PC-3 (cell line): Measurements from ENCODE around the gene WDR38. TPM values are rescaled to one million over a fixed set of nuclear protein-coding genes. Genes with fewer than 3 reads are reported as not detected.

ENCODE experiments used
- ATAC-seq: fragments of 200-7000 bp; cut with Tn5 transposase; 2 replicates; pipeline ENCODE4 v1.9.1; 2020; ENCODE audit warnings: mild to moderate bottlenecking, moderate library complexity
- BruUV-seq: library from RNA; stranded (reverse); fragments of 400-500 nt; replicated peaks from 2 replicates; lab custom pipeline; 2021; lab: Mats Ljungman, UMichigan
- CTCF ChIA-PET: fragments of 300-600 bp; sonication (Branson Sonifier 250); formaldehyde crosslinking; loops from one replicate; lab custom pipeline; 2022; ENCODE audit warnings: antibody characterized with exemption; lab: Charles Lee
- POLR2A ChIA-PET: fragments of 300-600 bp; sonication (Branson Sonifier 250); formaldehyde crosslinking; loops from one replicate; lab custom pipeline; 2022; ENCODE audit warnings: antibody characterized with exemption; ENCODE audit not compliant: unreplicated experiment; lab: Charles Lee
- DNase-seq: peaks from one replicate; pipeline ENCODE4 v3.0.0-alpha.2; 2015
- H2AFZ ChIP-seq: fragments of 300-600 bp; sonication (generic); 2 replicates; pipeline ENCODE4 v1.6.0; 2016; ENCODE audit warnings: antibody characterized with exemption, low read length
- H3F3A ChIP-seq: fragments of 300-600 bp; sonication (generic); one replicate; pipeline ENCODE4 v1.6.0; 2017; ENCODE audit warnings: antibody characterized with exemption, low read length, control low read depth, mild to moderate bottlenecking; ENCODE audit not compliant: unreplicated experiment
- H3K27ac ChIP-seq: fragments of 300-600 bp; sonication (generic); 2 replicates; pipeline ENCODE4 v1.5.1; 2016; ENCODE audit warnings: mild to moderate bottlenecking, low read length
- H3K27me3 ChIP-seq: fragments of 300-600 bp; sonication (generic); 2 replicates; pipeline ENCODE4 v1.6.1; 2016; ENCODE audit warnings: low read length, mixed read lengths
- H3K36me3 ChIP-seq: fragments of 300-600 bp; sonication (generic); 2 replicates; pipeline ENCODE4 v1.6.1; 2016; ENCODE audit warnings: low read depth, mixed run types, low read length, mixed read lengths
- H3K4me1 ChIP-seq: fragments of 300-600 bp; sonication (generic); 2 replicates; pipeline ENCODE4 v1.5.1; 2016; ENCODE audit warnings: low read length; ENCODE audit not compliant: insufficient read depth
- H3K4me2 ChIP-seq: fragments of 300-600 bp; sonication (generic); 2 replicates; pipeline ENCODE4 v1.6.0; 2016; ENCODE audit warnings: low read length
- H3K4me3 ChIP-seq: fragments of 300-600 bp; sonication (generic); 2 replicates; pipeline ENCODE4 v1.5.1; 2016; ENCODE audit warnings: mild to moderate bottlenecking, low read length, mixed read lengths
- H3K79me2 ChIP-seq: fragments of 300-600 bp; sonication (generic); 2 replicates; pipeline ENCODE4 v1.6.1; 2017; ENCODE audit warnings: low read length, mixed read lengths
- H3K9ac ChIP-seq: fragments of 300-600 bp; sonication (generic); 2 replicates; pipeline ENCODE4 v1.6.0; 2016; ENCODE audit warnings: mild to moderate bottlenecking, low read length
- H3K9me2 ChIP-seq: fragments of 300-600 bp; sonication (generic); replicated peaks from 2 replicates; pipeline ENCODE4 v1.6.1; 2016; ENCODE audit warnings: mixed run types, low read length, mixed read lengths
- H3K9me3 ChIP-seq: fragments of 300-600 bp; sonication (generic); 2 replicates; pipeline ENCODE4 v1.6.1; 2016; ENCODE audit warnings: low read length, mixed read lengths
- H4K20me1 ChIP-seq: fragments of 300-600 bp; sonication (generic); 2 replicates; pipeline ENCODE4 v1.6.1; 2016; ENCODE audit warnings: low read length, mixed read lengths
- EZH2 ChIP-seq: fragments of 300-600 bp; sonication (generic); IDR thresholded peaks from one replicate; pipeline ENCODE4 v1.6.1; 2017; ENCODE audit warnings: antibody characterized with exemption, mild to moderate bottlenecking, low read length; ENCODE audit not compliant: unreplicated experiment
- EZH2phosphoT487 ChIP-seq: fragments of 300-600 bp; sonication (generic); IDR thresholded peaks from 2 replicates; pipeline ENCODE4 v1.6.1; 2018; ENCODE audit warnings: mild to moderate bottlenecking, antibody characterized with exemption, low read length, borderline replicate concordance
- intact Hi-C: fragments of 100-400 bp; cut with micrococcal nuclease; formaldehyde crosslinking; loops from 2 replicates; pipeline ENCODE4 v1.9.0; 2023
- total RNA-seq: library from RNA; depleted of rRNA; stranded (reverse); fragments of >200 nt; gene quantifications from 2 replicates; pipeline ENCODE4 v1.2.3, GENCODE V29; 2014
- TF ChIP-seq, protein P1 (sequence below): fragments of 300-600 bp; sonication (generic); conservative IDR thresholded peaks from 2 replicates; pipeline ENCODE4 v1.5.1; 2017; ENCODE audit warnings: antibody characterized with exemption, low read depth, mild to moderate bottlenecking, low read length

The WDR38 gene
- total RNA-seq, 1 experiment from 2014 or later = not detected

GRCh38 chr9:124889006-124889405 is 35.7 kb downstream of the WDR38 start:
- ATAC-seq = no peak
- intact Hi-C loops = no loop called here

GRCh38 chr9:124890179-124890578 is 36.9 kb downstream of the WDR38 start:
- no peaks in the 10 kb centered on the region for H3K79me2 ChIP-seq
- H3K27me3 ChIP-seq = no peaks in the 10 kb centered on the region
- DNase-seq = no peak
- ATAC-seq = no peak
- ChIA-PET CTCF (no interaction called here), POLR2A (no interaction called here)
- H4K20me1 ChIP-seq = no peaks in the 10 kb centered on the region
- BruUV-seq = no TSS peak
- H2AFZ ChIP-seq = no peak overlapping the region
- no peaks in the 10 kb centered on the region for H3K9me2 ChIP-seq
- no peaks in the 10 kb centered on the region for H3K36me3 ChIP-seq
- H3K4me3 ChIP-seq = no peak overlapping the region
- no peaks in the 10 kb centered on the region for H3K9me3 ChIP-seq
- TF ChIP-seq, protein P1, sequence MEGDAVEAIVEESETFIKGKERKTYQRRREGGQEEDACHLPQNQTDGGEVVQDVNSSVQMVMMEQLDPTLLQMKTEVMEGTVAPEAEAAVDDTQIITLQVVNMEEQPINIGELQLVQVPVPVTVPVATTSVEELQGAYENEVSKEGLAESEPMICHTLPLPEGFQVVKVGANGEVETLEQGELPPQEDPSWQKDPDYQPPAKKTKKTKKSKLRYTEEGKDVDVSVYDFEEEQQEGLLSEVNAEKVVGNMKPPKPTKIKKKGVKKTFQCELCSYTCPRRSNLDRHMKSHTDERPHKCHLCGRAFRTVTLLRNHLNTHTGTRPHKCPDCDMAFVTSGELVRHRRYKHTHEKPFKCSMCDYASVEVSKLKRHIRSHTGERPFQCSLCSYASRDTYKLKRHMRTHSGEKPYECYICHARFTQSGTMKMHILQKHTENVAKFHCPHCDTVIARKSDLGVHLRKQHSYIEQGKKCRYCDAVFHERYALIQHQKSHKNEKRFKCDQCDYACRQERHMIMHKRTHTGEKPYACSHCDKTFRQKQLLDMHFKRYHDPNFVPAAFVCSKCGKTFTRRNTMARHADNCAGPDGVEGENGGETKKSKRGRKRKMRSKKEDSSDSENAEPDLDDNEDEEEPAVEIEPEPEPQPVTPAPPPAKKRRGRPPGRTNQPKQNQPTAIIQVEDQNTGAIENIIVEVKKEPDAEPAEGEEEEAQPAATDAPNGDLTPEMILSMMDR = no peak
- TF ChIP-seq EZH2 = no peak
- TF ChIP-seq EZH2phosphoT487 = no peak
- no peaks in the 10 kb centered on the region for H3K4me1 ChIP-seq
- intact Hi-C loops = no loop called here
- no peak overlapping the region for H3K27ac ChIP-seq
- H3K9ac ChIP-seq = no peak overlapping the region
- no peak overlapping the region for H3K4me2 ChIP-seq
- no peaks in the 10 kb centered on the region for H3F3A ChIP-seq

More at GRCh38 chr9:124889006-124889405, 35.7 kb downstream of the WDR38 start:
- Histone ChIP-seq H3K4me2 (no peak overlapping the region), H3K9me3 (no peaks in the 10 kb centered on the region), H3K79me2 (no peaks in the 10 kb centered on the region), H4K20me1 (no peaks in the 10 kb centered on the region), H3K4me1 (no peaks in the 10 kb centered on the region), H3K9me2 (no peaks in the 10 kb centered on the region), H3K27me3 (no peaks in the 10 kb centered on the region), H3K36me3 (no peaks in the 10 kb centered on the region), H3K27ac (no peak overlapping the region), H3F3A (no peaks in the 10 kb centered on the region), H3K9ac (no peak overlapping the region), H2AFZ (no peak overlapping the region), H3K4me3 (no peak overlapping the region)
- ChIA-PET POLR2A (no interaction called here), CTCF (no interaction called here)
- BruUV-seq = no TSS peak
- DNase-seq = no peak
- TF ChIP-seq EZH2phosphoT487 = no peak
- TF ChIP-seq EZH2 = no peak
- TF ChIP-seq, protein P1 = no peak

GRCh38 chr9:124894035-124894740 is 40.9 kb downstream of the WDR38 start:
- intact Hi-C loops = loop anchor here (1.0 kb wide), 1 partner anchor 123 kb away; the partner anchor contains the start of gene NR6A1
- H2AFZ ChIP-seq = no peak overlapping the region
- BruUV-seq = no TSS peak
- no peaks in the 10 kb centered on the region for H3K36me3 ChIP-seq
- H3K9me2 ChIP-seq = no peaks in the 10 kb centered on the region
- no peaks in the 10 kb centered on the region for H3F3A ChIP-seq
- no peaks in the 10 kb centered on the region for H4K20me1 ChIP-seq
- H3K9me3 ChIP-seq = no peaks in the 10 kb centered on the region
- no peaks in the 10 kb centered on the region for H3K4me1 ChIP-seq
- CTCF ChIA-PET = no interaction called here
- H3K4me2 ChIP-seq = no peak overlapping the region
- ATAC-seq (no peak), DNase-seq (no peak)
- no peak overlapping the region for H3K9ac ChIP-seq
- H3K27ac ChIP-seq = no peak overlapping the region
- TF ChIP-seq, protein P1 = no peak
- TF ChIP-seq EZH2 (no peak), EZH2phosphoT487 (no peak)
- H3K79me2 ChIP-seq = no peaks in the 10 kb centered on the region
- H3K27me3 ChIP-seq = no peaks in the 10 kb centered on the region
- H3K4me3 ChIP-seq = no peak overlapping the region
- POLR2A ChIA-PET = no interaction called here
